HG02840 (cell line): ENCODE measurements around the gene HBG1.
"Not testable (repeated sequence)": the region's sequence is repeated elsewhere in the genome, so short reads cannot be mapped to it uniquely, and the experiment has no call there.

Experiments used
- ATAC-seq: cut with Tn5 transposase; IDR thresholded peaks from one replicate; pipeline ENCODE4 v1.9.1; 2021; ENCODE audit warnings: mild to moderate bottlenecking, moderate library complexity, moderate number of reproducible peaks; ENCODE audit not compliant: unreplicated experiment, low FRiP score

Gene HBG1

GRCh38 chr11:5249807-5250396, at the start of gene HBG1:
HBG1 (minus strand) TSS chr11:5249857; CDS start chr11:5249804, 53 bp downstream.
- not testable (repeated sequence) for ATAC-seq

DNA sequence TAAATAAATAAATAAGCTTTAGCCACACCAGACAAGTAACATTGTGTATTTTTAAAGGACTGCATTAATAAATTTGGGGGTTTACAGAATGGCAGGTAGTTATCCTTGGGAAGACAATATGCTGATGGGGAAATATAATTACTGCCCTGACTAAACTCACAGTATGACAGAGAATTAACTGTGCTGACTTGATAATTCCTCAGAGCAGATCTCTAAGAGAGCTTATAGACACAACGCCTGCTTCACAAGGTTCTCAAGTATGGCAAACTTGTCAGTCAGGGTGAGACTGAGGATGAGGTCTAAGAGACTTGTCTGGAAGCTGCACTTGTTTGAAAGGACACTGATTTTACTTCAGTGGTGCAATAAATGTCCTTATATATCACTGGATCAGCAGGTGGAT, 48.8 kb upstream of the HBG1 start:
- no peak for ATAC-seq

GRCh38 chr11:5297721-5298323, 48.2 kb upstream of the HBG1 start:
- no peak for ATAC-seq

- not testable (repeated sequence) for ATAC-seq
These were observed 44.8 kb upstream of the HBG1 start for GRCh38 chr11:5294342-5294995.

DNA sequence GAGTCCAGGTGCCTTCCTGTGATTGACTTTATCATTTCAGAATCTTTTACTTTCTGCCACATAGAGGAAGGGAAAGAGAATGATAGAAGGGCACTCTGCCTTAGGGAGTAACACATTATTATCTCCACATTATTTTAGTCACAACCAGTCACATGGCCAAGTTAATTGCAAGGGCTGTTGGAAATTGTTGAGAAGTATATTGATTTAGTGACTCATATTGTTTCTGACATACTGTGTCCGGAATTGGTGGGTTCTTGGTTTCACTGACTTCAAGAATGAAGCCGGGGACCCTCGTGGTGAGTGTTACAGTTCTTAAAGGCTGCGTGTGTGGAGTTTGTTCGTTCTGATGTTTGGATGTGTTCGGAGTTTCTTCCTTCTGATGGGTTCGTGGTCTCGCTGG, 43.4 kb upstream of the HBG1 start:
- no peak for ATAC-seq

- ATAC-seq, result no peak
These were observed 41.7 kb upstream of the HBG1 start for GRCh38 chr11:5291207-5291838.

DNA sequence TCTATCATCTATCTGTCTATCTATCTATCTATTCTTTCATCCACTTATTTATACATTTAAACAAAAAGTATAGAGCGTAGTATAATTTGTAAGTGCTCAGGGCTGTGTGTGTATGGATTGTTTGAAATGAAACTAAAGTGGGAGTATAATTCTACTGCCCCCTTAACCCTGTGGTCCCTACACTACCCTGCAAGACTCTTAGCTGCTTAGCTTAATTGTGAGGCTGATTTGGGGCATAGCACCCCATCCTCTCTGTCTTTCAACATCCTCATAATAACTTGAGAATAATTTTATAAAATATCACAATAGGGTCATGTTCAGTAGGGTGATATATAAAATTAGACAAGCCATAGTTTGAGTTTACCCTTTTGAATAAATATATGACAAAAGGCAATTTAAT, 40.4 kb upstream of the HBG1 start:
- no peak for ATAC-seq

- ATAC-seq, result no peak
These were observed 40.0 kb upstream of the HBG1 start for GRCh38 chr11:5289696-5290095.

DNA sequence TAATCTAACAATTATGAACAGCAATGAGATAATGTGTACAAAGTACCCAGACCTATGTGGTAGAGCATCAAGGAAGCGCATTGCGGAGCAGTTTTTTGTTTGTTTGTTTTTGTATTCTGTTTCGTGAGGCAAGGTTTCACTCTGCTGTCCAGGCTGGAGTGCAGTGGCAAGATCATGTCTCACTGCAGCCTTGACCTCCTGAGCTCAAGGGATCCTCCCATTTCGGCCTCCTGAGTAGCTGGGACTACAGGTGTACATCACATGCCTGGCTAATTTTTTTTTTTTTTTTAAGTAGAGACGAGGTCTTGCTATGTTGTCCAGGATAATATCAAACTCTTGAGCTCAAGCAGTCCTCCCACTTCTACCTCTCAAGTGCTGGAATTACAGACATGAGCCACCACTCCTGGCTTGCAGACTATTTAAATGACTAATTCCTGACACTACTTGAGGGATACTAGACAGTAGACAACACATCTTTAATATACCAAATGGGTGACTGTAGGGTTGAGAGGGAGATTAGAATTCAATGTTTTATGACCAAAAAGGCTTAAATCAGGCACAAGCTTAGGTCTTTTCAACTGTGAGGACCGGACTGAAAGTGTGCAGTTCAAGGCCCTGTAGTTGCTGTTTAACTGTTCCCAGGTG, 39.4 kb upstream of the HBG1 start:
- ATAC-seq, result no peak

- no peak for ATAC-seq
These were observed 38.6 kb upstream of the HBG1 start for GRCh38 chr11:5288108-5288905.

DNA sequence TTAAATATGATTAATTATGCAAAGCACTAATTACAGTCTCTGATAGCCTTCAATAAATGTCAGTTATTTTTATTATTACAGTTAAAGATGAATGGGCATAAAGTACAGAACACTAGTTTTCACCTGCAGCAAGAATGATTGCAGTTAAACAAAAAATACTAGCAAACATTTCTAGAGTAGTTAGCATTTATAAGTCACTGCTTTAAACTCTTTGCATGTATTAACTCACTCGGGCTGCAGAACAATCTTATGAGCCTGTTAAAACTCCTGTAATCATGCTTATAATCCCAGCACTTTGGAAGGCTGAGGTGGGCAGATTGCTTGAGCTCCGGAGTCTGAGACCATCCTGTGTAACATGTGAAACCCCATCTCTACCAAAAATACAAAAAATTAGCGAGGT, 37.2 kb upstream of the HBG1 start:
- ATAC-seq, result no peak

- no peak for ATAC-seq
These were observed 36.7 kb upstream of the HBG1 start for GRCh38 chr11:5286351-5286750.

DNA sequence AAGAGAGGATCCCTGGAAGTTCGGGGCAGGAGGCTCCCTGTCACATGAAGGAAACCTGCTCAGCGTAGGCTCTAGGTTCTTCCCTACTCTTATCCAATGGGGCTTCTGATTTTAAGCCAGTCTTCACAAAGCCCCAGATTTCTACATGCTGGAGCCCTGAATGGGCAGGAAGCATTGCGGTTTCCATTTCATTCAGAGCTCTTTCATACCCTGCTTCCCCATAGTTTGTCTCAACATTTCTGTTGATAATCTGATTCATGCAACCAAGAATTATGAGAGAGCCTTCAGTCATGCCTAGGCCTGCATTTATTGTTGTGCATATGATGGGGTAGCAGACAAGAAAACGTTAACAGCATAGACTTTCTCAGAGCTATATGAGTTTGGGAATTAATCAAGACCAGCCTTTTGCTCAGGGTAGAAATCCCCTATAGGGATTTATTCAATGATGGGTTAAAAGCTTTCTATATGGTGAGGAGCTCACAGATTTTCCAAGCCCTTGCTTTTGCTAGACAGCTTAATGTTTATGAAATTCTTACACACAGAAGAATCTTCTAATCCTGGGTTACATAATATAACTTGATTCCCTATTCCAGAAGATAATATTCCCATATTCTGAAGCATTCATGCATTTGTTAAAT, 36.2 kb upstream of the HBG1 start:
- ATAC-seq, result no peak

DNA sequence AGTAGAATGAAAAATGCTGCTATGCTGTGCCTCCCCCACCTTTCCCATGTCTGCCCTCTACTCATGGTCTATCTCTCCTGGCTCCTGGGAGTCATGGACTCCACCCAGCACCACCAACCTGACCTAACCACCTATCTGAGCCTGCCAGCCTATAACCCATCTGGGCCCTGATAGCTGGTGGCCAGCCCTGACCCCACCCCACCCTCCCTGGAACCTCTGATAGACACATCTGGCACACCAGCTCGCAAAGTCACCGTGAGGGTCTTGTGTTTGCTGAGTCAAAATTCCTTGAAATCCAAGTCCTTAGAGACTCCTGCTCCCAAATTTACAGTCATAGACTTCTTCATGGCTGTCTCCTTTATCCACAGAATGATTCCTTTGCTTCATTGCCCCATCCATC, 35.0 kb upstream of the HBG1 start:
- ATAC-seq, result no peak

DNA sequence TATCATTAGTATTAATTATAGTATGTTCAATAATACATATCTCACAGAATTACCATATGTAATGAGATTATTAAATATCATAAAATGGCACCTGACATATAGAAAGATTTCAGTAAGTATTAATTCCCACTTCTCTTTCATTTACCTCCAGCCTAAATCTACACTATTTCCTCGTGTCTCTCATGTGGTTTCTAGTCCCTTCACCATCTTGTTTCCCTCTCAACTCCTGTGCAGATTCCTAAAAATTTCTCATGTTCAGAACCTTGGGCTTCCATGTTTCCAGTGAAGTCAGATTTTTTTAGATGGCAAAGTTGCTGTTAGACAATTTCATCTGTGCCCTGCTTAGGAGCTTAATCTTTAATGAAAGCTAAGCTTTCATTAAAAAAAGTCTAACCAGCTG, 34.2 kb upstream of the HBG1 start:
- no peak for ATAC-seq

- no peak for ATAC-seq
These were observed 33.4 kb upstream of the HBG1 start for GRCh38 chr11:5283086-5283485.

- ATAC-seq, result no peak
These were observed 33.0 kb upstream of the HBG1 start for GRCh38 chr11:5282628-5283027.

GRCh38 chr11:5281596-5281995, 31.9 kb upstream of the HBG1 start:
- ATAC-seq, result no peak

DNA sequence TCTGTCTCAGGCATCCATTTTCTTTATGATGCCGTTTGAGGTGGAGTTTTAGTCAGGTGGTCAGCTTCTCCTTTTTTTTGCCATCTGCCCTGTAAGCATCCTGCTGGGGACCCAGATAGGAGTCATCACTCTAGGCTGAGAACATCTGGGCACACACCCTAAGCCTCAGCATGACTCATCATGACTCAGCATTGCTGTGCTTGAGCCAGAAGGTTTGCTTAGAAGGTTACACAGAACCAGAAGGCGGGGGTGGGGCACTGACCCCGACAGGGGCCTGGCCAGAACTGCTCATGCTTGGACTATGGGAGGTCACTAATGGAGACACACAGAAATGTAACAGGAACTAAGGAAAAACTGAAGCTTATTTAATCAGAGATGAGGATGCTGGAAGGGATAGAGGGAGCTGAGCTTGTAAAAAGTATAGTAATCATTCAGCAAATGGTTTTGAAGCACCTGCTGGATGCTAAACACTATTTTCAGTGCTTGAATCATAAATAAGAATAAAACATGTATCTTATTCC, 31.0 kb upstream of the HBG1 start:
- peak; percentile 89 for ATAC-seq
